LNCaP clone FGC (cell line): ENCODE results near the gene ITGA11.
A peak's percentile ranks its signal among the peaks of the same experiment; 100 is the strongest.

Experiments used
- DNase-seq: peaks from one replicate; pipeline ENCODE4 v3.0.0-alpha.2; 2011; ENCODE audit warnings: low read depth
- H3K4me3 ChIP-seq: 2 replicates; pipeline ENCODE4 v1.5.1; 2011; ENCODE audit warnings: mild to moderate bottlenecking, low read depth, low read length, control low read depth
- CTCF ChIP-seq: IDR thresholded peaks from 2 replicates; pipeline ENCODE4 v1.5.1; 2012; ENCODE audit warnings: mild to moderate bottlenecking; ENCODE audit not compliant: control insufficient read depth, insufficient read depth; ENCODE audit errors: extremely low read depth

ITGA11 gene

DNA sequence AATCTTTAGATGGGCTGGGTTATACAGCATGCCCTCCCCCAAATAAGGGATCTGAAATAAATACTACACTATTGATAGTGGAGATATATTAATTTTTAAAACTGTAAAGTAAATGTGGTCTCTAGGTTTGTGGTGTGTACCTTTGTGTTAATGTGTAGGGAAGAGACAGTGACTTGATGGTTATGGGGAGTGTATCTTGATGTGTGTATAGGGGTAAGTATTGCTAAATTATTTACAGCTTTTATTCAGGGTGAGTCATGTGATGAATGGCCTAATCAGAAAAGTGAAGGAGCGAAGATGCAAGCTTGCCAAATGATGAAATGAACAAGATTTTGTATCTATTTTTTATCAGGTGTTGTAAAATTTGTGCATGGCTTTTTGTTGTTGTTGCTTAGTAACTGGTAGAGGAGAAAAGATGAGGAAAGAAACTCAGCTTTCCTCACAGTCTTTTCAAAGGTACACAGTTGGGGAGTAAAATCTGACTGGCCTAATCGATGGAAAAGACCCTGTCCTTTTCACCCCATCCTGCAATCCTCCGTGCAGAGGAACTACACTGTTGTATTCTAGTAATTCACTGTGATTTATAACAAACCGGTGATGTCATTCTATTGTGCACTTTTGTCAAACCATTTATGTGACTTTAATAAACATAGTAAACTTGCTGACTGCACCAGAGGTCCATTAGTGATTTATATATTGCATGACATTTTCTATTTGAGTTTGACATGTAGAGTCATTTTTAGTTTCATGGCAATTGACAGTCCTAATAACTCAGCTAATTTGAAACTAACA, 136.8 kb downstream of the ITGA11 start:
- peak; percentile 27 for DNase-seq
- TF ChIP-seq CTCF: no peak
- no peak overlapping the region for H3K4me3 ChIP-seq

DNA sequence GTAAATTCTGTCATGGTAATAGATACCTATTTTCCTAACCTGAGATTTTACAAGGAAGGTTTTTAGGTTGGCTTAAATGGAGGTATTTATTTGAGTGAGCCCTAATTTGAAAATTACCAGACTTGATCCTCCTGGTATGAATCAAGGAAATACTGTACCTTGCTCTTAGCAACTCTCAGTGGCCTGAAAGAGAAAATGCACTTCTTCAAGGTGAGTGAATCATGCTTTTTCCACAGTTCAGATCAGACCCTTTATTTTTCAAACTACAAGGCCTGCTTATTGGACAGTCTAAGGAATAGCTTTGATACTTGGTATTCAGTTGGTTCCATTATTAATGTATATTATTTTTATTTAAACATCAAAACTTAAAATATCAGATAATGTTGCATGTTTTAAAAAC, 139.0 kb downstream of the ITGA11 start:
- no peak overlapping the region for H3K4me3 ChIP-seq
- no peak for DNase-seq
- TF ChIP-seq CTCF: no peak

GRCh38 chr15:68292157-68292781, 139.7 kb downstream of the ITGA11 start:
- no peak for DNase-seq
- no peak for TF ChIP-seq CTCF
- no peak overlapping the region for H3K4me3 ChIP-seq

DNA sequence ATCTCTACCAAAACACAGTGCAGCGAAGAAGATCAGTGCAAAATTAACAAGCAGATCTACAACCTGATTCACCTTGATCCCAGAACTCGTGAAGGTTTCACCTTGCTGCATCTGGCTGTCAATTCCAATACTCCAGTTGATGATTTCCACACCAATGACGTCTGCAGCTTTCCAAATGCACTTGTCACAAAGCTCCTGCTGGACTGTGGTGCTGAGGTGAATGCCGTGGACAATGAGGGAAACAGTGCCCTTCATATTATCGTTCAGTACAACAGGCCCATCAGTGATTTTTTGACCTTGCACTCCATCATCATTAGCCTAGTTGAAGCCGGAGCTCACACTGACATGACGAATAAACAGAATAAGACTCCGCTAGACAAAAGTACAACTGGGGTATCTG, 141.2 kb downstream of the ITGA11 start:
- no peak for TF ChIP-seq CTCF
- DNase-seq: no peak
- H3K4me3 ChIP-seq: no peak overlapping the region

DNA sequence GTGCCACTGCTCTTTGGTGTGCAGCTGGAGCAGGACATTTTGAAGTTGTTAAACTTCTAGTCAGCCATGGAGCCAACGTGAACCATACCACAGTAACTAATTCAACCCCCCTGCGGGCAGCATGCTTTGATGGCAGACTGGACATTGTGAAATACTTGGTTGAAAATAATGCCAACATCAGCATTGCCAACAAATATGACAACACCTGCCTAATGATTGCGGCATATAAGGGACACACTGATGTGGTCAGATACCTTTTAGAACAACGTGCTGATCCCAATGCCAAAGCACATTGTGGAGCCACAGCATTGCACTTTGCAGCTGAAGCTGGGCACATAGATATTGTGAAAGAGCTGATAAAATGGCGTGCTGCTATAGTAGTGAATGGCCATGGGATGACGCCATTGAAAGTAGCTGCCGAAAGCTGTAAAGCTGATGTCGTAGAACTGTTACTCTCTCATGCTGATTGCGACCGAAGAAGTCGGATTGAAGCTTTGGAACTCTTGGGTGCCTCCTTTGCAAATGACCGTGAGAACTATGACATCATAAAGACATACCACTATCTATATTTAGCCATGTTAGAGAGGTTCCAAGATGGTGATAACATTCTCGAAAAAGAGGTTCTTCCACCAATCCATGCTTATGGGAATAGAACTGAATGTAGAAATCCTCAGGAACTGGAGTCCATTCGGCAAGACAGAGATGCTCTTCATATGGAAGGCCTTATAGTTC, 142.2 kb downstream of the ITGA11 start:
- TF ChIP-seq CTCF: no peak
- no peak overlapping the region for H3K4me3 ChIP-seq
- DNase-seq: no peak

DNA sequence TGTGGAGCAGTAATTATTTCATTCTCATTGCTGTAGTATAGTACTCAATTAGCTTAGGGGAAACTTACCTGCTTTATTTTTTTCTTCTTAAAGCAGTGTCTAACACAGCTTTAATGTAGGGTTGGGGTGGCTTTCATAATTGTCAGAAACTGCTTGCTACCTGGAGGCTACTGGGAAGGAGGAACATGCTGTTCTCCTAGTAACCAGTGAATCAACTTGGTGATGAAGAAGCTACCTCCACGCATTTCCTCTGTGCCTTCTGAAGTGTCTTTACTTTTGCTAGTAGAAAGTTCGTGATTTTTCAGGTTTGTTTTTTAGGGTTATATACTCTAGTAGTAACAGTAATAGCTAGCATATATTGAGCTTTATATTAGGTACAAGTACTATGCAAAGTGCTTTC, 142.9 kb downstream of the ITGA11 start:
- no peak for DNase-seq
- TF ChIP-seq CTCF: no peak
- no peak overlapping the region for H3K4me3 ChIP-seq
